ENCODE data around the gene PAK5.

Gene PAK5

GRCh38 chr20:9792674-9793073, 46.2 kb downstream of the PAK5 start:
- no peak for DNase-seq (ENCODE audit: low read depth in 2 of 3, low spot score in 2 of 3)

GRCh38 chr20:9789131-9789530, 49.7 kb downstream of the PAK5 start:
- DNase-seq (ENCODE audit: low read depth in 2 of 3, low spot score in 2 of 3), result no peak

GRCh38 chr20:9775176-9775575, 63.7 kb downstream of the PAK5 start:
- no peak for DNase-seq (ENCODE audit: low read depth in 2 of 3, low spot score in 2 of 3)

GRCh38 chr20:9769954-9770353, 68.9 kb downstream of the PAK5 start:
- DNase-seq (ENCODE audit: low read depth in 2 of 3, low spot score in 2 of 3), result no peak

- no peak for DNase-seq (ENCODE audit: low read depth in 2 of 3, low spot score in 2 of 3)
These were observed 77.4 kb downstream of the PAK5 start for GRCh38 chr20:9761476-9761875.

- no peak for DNase-seq (ENCODE audit: low read depth in 2 of 3, low spot score in 2 of 3)
These were observed 79.5 kb downstream of the PAK5 start for GRCh38 chr20:9759392-9759791.

- no peak for DNase-seq (ENCODE audit: low read depth in 2 of 3, low spot score in 2 of 3)
These were observed 80.1 kb downstream of the PAK5 start for GRCh38 chr20:9758752-9759151.

GRCh38 chr20:9756660-9757059, 82.2 kb downstream of the PAK5 start:
- no peak for DNase-seq (ENCODE audit: low read depth in 2 of 3, low spot score in 2 of 3)

GRCh38 chr20:9755301-9755700, 83.6 kb downstream of the PAK5 start:
- DNase-seq (ENCODE audit: low read depth in 2 of 3, low spot score in 2 of 3), result no peak

- no peak for DNase-seq (ENCODE audit: low read depth in 2 of 3, low spot score in 2 of 3)
These were observed 94.3 kb downstream of the PAK5 start for GRCh38 chr20:9744551-9744950.

- DNase-seq (ENCODE audit: low read depth in 2 of 3, low spot score in 2 of 3), result no peak
These were observed 95.0 kb downstream of the PAK5 start for GRCh38 chr20:9743871-9744270.

- no peak for DNase-seq (ENCODE audit: low read depth in 2 of 3, low spot score in 2 of 3)
These were observed 96.1 kb downstream of the PAK5 start for GRCh38 chr20:9742821-9743220.

GRCh38 chr20:9741996-9742395, 96.9 kb downstream of the PAK5 start:
- no peak for DNase-seq (ENCODE audit: low read depth in 2 of 3, low spot score in 2 of 3)

GRCh38 chr20:9740486-9740885, 98.4 kb downstream of the PAK5 start:
- DNase-seq (ENCODE audit: low read depth in 2 of 3, low spot score in 2 of 3), result no peak

GRCh38 chr20:9739991-9740390, 98.9 kb downstream of the PAK5 start:
- DNase-seq (ENCODE audit: low read depth in 2 of 3, low spot score in 2 of 3), result no peak

- no peak for DNase-seq (ENCODE audit: low read depth in 2 of 3, low spot score in 2 of 3)
These were observed 102.5 kb downstream of the PAK5 start for GRCh38 chr20:9736373-9736772.

- no peak for DNase-seq (ENCODE audit: low read depth in 2 of 3, low spot score in 2 of 3)
These were observed 115.2 kb downstream of the PAK5 start for GRCh38 chr20:9723501-9724202.

GRCh38 chr20:9711872-9712271, 127.0 kb downstream of the PAK5 start:
- DNase-seq (ENCODE audit: low read depth in 2 of 3, low spot score in 2 of 3), result no peak

GRCh38 chr20:9710685-9711084, 128.2 kb downstream of the PAK5 start:
- DNase-seq (ENCODE audit: low read depth in 2 of 3, low spot score in 2 of 3), result no peak

- DNase-seq (ENCODE audit: low read depth in 2 of 3, low spot score in 2 of 3), result no peak
These were observed 133.0 kb downstream of the PAK5 start for GRCh38 chr20:9705722-9706476.

- DNase-seq (ENCODE audit: low read depth in 2 of 3, low spot score in 2 of 3), result no peak
These were observed 139.7 kb downstream of the PAK5 start for GRCh38 chr20:9699181-9699580.

GRCh38 chr20:9689041-9689440, 149.8 kb downstream of the PAK5 start:
- no peak for DNase-seq (ENCODE audit: low read depth in 2 of 3, low spot score in 2 of 3)

- no peak for DNase-seq (ENCODE audit: low read depth in 2 of 3, low spot score in 2 of 3)
These were observed 152.0 kb downstream of the PAK5 start for GRCh38 chr20:9686866-9687265.
